ENCODE measurements around the gene MRPL1.

The MRPL1 gene

GRCh38 chr4:77921701-77922100, 59.1 kb downstream of the MRPL1 start:
- no peak for TF ChIP-seq CTCF (IDR thresholded peaks at IDR 0.05; ENCODE audit: low read depth, low read length, missing control alignments)
- DNase-seq (ENCODE audit: low read depth) = peak; percentile 64
- in situ Hi-C loops (cut with HindIII; ENCODE audit: low sequenced_read_pairs) = no loop called here
- no peak overlapping the region for H3K4me3 ChIP-seq (ENCODE audit: low read depth, low read length)

GRCh38 chr4:77922158-77923094, 59.8 kb downstream of the MRPL1 start:
- H3K4me3 ChIP-seq (ENCODE audit: low read depth, low read length) = no peak overlapping the region
- no peak for TF ChIP-seq CTCF (IDR thresholded peaks at IDR 0.05; ENCODE audit: low read depth, low read length, missing control alignments)
- in situ Hi-C loops (cut with HindIII; ENCODE audit: low sequenced_read_pairs) = no loop called here
- no peak for DNase-seq (ENCODE audit: low read depth)

- H3K4me3 ChIP-seq (ENCODE audit: low read depth, low read length) = no peak overlapping the region
- TF ChIP-seq CTCF (IDR thresholded peaks at IDR 0.05; ENCODE audit: low read depth, low read length, missing control alignments) = no peak
- in situ Hi-C loops (cut with HindIII; ENCODE audit: low sequenced_read_pairs) = no loop called here
- peak; percentile 39 for DNase-seq (ENCODE audit: low read depth)
Measured at GRCh38 chr4:77927991-77928925, 65.6 kb downstream of the MRPL1 start.

- no peak overlapping the region for H3K4me3 ChIP-seq (ENCODE audit: low read depth, low read length)
- DNase-seq (ENCODE audit: low read depth) = no peak
- in situ Hi-C loops (cut with HindIII; ENCODE audit: low sequenced_read_pairs) = no loop called here
- no peak for TF ChIP-seq CTCF (IDR thresholded peaks at IDR 0.05; ENCODE audit: low read depth, low read length, missing control alignments)
Measured at GRCh38 chr4:77930154-77930639, 67.6 kb downstream of the MRPL1 start.

GRCh38 chr4:77930876-77931275, 68.2 kb downstream of the MRPL1 start:
- TF ChIP-seq CTCF (IDR thresholded peaks at IDR 0.05; ENCODE audit: low read depth, low read length, missing control alignments) = no peak
- in situ Hi-C loops (cut with HindIII; ENCODE audit: low sequenced_read_pairs) = no loop called here
- no peak for DNase-seq (ENCODE audit: low read depth)
- no peak overlapping the region for H3K4me3 ChIP-seq (ENCODE audit: low read depth, low read length)

GRCh38 chr4:77931452-77932135, 69.0 kb downstream of the MRPL1 start:
- no peak for TF ChIP-seq CTCF (IDR thresholded peaks at IDR 0.05; ENCODE audit: low read depth, low read length, missing control alignments)
- H3K4me3 ChIP-seq (ENCODE audit: low read depth, low read length) = no peak overlapping the region
- no peak for DNase-seq (ENCODE audit: low read depth)
- in situ Hi-C loops (cut with HindIII; ENCODE audit: low sequenced_read_pairs) = no loop called here
